NCI-H187 (cell line): ENCODE data around the gene ACSL6.

Experiments used
- DNase-seq, 2 experiments: peaks; one replicate each; lab custom pipeline; 2025; lab: John Stamatoyannopoulos, UW

The ACSL6 gene

GRCh38 chr5:132011622-132012343 lies at the start of gene ACSL6:
Gene ACSL6 (minus strand): TSS chr5:132011658. CDS start chr5:132011553, 105 bp downstream.
- no peak for DNase-seq

DNA sequence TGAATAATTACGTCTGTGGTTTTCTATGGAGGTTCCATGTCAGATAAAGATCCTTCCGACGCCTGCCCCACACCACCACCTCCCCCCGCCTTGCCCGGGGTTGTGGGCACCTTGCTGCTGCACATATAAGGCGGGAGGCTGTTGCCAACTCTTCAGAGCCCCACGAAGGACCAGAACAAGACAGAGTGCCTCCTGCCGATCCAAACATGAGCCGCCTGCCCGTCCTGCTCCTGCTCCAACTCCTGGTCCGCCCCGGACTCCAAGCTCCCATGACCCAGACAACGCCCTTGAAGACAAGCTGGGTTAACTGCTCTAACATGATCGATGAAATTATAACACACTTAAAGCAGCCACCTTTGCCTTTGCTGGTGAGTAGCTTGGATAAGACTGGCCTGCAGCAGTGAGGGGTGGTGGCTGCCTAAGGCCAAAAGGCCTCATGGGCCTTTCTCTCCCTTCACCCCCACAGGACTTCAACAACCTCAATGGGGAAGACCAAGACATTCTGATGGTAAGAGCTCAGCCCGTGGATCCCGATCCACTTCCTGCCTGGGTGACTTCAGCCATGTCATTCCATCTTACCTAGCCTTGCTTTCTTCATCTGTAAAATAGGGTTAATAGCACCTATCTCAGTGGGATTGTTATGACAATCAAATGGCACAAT lies 49.2 kb upstream of the ACSL6 start, which contains the start of gene IL3:
Gene IL3, plus strand, starts transcription at position 155 of the 661 bp plus-strand sequence. Its CDS starts 52 bp downstream, at position 207.
- no peak for DNase-seq

DNA sequence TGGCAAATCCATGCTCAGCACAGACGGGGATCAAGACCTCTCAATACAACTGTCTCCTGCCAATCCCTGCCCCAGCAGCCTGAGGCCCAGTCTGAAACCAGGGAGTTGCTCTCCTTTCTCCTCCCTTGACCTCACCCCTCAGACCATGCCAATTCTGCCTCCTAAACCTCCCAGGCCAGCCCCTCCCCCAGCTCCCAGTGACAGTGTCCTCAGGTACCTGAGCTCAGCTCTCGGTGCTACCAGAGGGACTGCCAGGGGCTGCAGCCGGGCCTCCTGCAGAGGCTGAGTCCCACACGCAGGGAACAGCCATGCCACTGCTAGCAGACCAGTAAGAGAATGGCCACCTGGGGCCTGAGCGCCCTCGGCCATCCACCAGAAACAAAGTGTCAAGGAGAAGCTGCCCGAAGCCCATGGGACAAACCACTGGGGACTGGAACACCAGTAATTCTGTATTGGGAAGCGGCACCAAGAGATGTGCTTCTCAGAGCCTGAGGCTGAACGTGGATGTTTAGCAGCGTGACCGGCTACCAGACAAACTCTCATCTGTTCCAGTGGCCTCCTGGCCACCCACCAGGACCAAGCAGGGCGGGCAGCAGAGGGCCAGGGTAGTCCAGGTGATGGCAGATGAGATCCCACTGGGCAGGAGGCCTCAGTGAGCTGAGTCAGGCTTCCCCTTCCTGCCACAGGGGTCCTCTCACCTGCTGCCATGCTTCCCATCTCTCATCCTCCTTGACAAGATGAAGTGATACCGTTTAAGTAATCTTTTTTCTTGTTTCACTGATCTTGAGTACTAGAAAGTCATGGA lies 48.4 kb upstream of the ACSL6 start:
- DNase-seq, result no peak

GRCh38 chr5:132059043-132059695 lies 47.7 kb upstream of the ACSL6 start:
- no peak for DNase-seq

DNA sequence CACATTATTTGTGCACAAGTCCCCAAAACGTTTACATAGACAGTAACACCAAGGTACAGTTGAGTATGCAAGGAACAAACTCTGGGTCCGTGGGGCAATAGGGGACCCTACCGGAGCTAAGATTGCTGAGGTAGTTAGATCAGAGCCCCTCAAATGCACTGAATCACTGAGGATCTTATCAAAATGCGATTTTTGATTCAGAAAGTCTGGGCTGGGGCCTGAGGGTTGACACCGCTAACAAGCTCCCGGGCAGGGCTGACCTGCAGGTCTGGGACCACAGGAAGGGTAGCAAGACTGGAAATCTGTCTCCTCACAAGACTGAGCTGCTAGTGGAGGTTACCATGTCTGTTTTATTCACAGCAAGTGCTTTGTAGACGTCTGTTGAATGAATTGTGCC lies 47.2 kb upstream of the ACSL6 start:
- DNase-seq, result no peak

- DNase-seq, result no peak
These were observed 46.2 kb upstream of the ACSL6 start for GRCh38 chr5:132057498-132058255.

DNA sequence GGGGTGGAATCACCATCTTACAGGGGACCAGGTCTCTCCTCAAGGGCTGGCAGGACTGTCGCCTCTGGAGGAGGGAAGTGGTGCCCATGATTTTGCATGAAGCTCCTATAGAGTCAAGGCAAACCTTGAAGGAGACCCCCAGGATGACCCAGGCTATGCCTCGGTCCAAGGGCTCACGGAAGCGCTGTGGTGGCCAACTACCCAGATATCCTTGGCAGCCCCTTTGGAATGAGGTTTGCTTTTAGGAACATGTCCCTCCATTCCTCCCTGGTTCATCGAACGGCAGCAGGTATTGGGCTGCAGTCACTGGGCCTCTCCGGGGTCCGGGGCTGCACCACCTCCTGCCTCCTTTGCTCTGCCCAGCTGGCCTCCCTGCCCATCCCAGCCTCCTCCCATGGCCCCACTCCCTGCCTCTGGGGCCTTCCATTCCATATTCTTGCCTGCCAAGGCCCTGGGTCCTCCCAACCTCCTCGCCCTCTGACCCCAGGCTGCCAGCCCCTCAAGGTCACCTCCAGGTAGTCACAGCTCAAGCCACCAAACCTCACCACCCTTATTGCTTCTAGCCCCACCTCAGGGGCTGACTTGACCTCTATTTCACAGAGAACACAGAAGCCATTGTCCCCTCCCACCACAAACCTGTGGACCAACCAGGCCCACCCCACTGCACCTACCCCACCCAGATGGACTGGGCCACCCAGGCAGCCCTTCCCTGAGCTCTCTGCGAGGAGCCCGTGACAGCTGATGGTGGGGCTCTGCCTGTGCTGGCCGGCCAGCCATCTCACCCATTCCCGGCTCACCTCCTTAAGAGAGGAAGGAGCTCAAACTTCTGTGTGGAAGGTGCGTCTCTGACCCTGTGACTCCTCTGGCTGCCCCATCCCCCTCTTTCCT lies 45.4 kb upstream of the ACSL6 start:
- DNase-seq, result no peak

DNA sequence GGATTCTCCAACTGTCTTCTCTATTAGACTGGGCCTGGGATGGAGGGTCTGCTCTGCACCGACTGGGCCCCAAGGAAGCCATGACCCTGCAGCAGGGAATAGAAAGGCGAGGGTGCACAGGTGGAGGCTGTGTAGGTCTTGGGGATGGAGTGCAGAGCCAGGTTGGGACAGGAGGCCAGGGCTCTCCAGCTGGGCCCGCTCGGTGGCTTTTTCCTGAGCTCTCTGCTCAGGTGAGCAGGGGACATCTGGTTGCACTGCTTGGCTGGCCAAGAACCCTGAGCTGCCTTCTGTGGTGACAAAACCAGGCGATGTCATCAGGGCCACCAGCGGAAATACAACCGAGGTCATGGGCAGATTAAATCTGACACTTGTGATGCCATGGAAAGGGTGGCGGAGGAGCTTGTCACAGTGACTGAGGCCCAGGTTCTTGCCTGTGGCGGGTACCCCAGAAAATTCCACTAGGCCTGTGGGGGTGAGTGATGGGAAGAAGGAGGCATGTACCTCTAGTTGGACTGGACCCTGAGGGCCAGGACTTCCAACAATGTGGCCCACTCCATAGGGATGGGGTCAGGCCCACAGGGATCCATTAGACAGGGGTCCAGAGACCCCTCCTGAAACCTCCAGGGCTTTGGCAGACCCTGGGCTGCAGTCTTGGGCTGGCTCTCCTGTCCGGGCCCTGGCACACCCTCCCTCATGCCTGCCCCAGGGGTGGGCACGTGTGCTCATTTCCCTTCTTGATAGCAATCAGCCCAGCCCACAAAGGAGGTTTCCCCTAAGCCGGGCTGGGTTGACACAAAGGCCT lies 44.6 kb upstream of the ACSL6 start:
- no peak for DNase-seq

DNA sequence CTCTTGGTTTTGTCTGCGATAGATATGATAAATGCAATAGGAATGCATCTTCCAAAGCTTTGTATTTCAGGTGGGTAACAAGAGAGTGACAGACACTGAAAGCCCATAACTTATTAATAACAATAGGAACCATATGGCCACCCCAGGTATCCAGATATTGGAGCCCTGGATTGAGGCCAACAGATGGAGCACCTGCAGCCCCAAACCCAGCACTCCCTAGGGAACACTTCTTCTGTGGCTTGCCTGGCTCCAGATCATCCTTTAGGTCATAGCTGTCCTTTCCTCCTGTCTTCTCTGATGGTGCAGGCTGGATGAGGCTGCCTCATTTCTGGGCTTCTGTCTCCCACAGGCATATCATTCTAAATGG lies 44.0 kb upstream of the ACSL6 start:
- no peak for DNase-seq

GRCh38 chr5:132054697-132055440 lies 43.4 kb upstream of the ACSL6 start:
- DNase-seq, result no peak

GRCh38 chr5:132054031-132054696 lies 42.7 kb upstream of the ACSL6 start:
- DNase-seq, result no peak

- no peak for DNase-seq
These were observed 42.0 kb upstream of the ACSL6 start for GRCh38 chr5:132053483-132053882.

GRCh38 chr5:132052520-132052919 lies 41.1 kb upstream of the ACSL6 start:
- DNase-seq, result no peak

DNA sequence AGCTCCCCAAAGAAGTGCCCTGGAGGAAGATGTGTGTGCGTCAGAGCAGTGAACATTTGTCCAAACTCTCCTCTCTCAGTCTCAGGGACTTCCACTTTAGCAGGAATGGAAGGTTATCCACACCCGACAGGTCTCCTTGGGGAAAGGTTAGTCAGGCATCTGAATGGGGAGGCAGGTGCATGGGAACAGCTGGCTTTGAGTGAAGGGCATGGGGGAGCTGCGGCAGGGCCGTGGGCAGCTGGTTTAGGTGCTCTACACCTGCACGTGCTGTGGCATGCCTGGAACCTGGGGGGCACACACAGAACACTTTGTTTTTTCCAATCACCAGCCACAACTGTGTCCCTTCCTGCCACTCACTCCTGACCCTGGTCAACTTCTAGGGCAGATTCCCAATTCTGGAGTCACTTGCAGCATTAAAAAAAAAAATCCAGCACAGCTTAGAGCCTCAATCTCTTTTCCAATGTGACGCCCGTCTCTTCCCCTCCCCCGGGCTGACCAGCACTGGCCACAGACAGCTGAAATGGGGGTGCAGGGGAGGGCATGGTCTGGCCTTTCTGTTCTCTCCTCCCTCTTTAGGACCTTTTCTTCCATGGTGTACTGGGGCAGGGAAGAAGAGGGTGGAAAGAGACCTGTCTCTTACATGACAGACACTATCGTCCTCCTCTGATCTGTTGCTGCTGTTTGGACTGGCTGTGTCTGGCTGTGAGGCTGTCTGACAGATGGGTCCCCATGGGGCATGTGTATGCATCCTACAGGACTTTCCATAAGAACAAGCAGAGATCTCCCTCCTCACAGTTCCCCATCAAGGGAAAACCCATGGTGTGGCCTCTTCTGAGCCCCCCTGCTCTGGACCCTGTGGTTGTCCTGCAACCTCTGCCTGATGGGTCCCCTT lies 39.4 kb upstream of the ACSL6 start:
- no peak for DNase-seq

DNA sequence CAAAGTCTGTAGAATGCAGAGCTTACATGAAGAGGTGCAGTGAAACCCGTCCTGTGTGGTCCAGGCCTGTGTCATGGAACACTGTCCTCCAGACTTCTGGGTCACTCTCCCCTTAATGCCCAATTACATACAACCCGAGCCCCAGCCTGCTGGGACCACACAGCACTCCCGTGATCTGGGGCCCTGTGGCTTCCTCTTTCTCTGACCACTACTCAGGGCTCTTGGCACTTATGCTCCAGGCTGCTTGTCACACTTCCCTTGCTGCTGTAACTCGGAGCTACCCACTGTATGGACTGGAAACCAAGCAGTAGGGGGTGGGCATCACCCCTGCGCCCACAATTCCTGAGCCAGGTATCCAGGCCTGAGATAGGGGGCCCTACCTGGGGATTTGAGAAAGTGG lies 38.7 kb upstream of the ACSL6 start:
- no peak for DNase-seq

GRCh38 chr5:132049559-132049958 lies 38.1 kb upstream of the ACSL6 start:
- DNase-seq, result no peak

GRCh38 chr5:132049093-132049492 lies 37.6 kb upstream of the ACSL6 start:
- DNase-seq, result no peak
